Nephron progenitor cell (in vitro differentiated cells): ENCODE results near the gene GATA6.
"Not testable (repeated sequence)": the region's sequence is repeated elsewhere in the genome, so short reads cannot be mapped to it uniquely, and the experiment has no call there.

Experiments
- DNase-seq: peaks from one replicate; pipeline ENCODE4 v3.0.0; 2021
- H3K27ac Mint-ChIP-seq: 2 replicates; pipeline ENCODE4 v1.8.0; 2021; ENCODE audit warnings: mild to moderate bottlenecking, moderate library complexity, mixed read lengths
- H3K27me3 Mint-ChIP-seq: 2 replicates; pipeline ENCODE4 v1.8.0; 2021; ENCODE audit warnings: mild to moderate bottlenecking, low read depth, mixed read lengths; ENCODE audit not compliant: poor library complexity
- H3K36me3 Mint-ChIP-seq: 2 replicates; pipeline ENCODE4 v1.8.0; 2021; ENCODE audit warnings: low read depth, mixed read lengths
- H3K4me1 Mint-ChIP-seq: 2 replicates; pipeline ENCODE4 v1.8.0; 2021; ENCODE audit warnings: mixed read lengths
- H3K4me3 Mint-ChIP-seq: 2 replicates; pipeline ENCODE4 v1.8.0; 2021; ENCODE audit warnings: mild to moderate bottlenecking, moderate library complexity, mixed read lengths
- H3K9me3 Mint-ChIP-seq: 2 replicates; pipeline ENCODE4 v1.8.0; 2021; ENCODE audit warnings: mild to moderate bottlenecking, moderate library complexity, mixed read lengths
- TF ChIP-seq, protein P1 (sequence below): fragments of 200-600 bp; sonication (generic); IDR thresholded peaks from 2 replicates; pipeline ENCODE4 v1.5.0; 2021; ENCODE audit warnings: antibody characterized with exemption

GATA6 gene

GRCh38 chr18:22218835-22219234 is 49.4 kb downstream of the GATA6 start:
- no peaks in the 10 kb centered on the region for H3K9me3 Mint-ChIP-seq
- no peak for DNase-seq
- H3K4me3 Mint-ChIP-seq: no peak overlapping the region
- no peaks in the 10 kb centered on the region for H3K36me3 Mint-ChIP-seq
- H3K27me3 Mint-ChIP-seq: peaks cover 27% of the 10 kb centered on the region
- TF ChIP-seq, protein P1, sequence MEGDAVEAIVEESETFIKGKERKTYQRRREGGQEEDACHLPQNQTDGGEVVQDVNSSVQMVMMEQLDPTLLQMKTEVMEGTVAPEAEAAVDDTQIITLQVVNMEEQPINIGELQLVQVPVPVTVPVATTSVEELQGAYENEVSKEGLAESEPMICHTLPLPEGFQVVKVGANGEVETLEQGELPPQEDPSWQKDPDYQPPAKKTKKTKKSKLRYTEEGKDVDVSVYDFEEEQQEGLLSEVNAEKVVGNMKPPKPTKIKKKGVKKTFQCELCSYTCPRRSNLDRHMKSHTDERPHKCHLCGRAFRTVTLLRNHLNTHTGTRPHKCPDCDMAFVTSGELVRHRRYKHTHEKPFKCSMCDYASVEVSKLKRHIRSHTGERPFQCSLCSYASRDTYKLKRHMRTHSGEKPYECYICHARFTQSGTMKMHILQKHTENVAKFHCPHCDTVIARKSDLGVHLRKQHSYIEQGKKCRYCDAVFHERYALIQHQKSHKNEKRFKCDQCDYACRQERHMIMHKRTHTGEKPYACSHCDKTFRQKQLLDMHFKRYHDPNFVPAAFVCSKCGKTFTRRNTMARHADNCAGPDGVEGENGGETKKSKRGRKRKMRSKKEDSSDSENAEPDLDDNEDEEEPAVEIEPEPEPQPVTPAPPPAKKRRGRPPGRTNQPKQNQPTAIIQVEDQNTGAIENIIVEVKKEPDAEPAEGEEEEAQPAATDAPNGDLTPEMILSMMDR: no peak
- H3K4me1 Mint-ChIP-seq: peaks cover 33% of the 10 kb centered on the region
- no peak overlapping the region for H3K27ac Mint-ChIP-seq

- no peak overlapping the region for H3K27ac Mint-ChIP-seq
- H3K9me3 Mint-ChIP-seq: no peaks in the 10 kb centered on the region
- no peaks in the 10 kb centered on the region for H3K36me3 Mint-ChIP-seq
- H3K4me1 Mint-ChIP-seq: peaks cover 29% of the 10 kb centered on the region
- H3K27me3 Mint-ChIP-seq: peaks cover 33% of the 10 kb centered on the region
- TF ChIP-seq, protein P1: no peak
- no peak for DNase-seq
- H3K4me3 Mint-ChIP-seq: no peak overlapping the region
Observed at GRCh38 chr18:22219568-22220355, 50.4 kb downstream of the GATA6 start.

- not testable (repeated sequence) for H3K27ac Mint-ChIP-seq, H3K9me3 Mint-ChIP-seq, DNase-seq, H3K36me3 Mint-ChIP-seq, H3K4me3 Mint-ChIP-seq
- peaks cover 25% of the 10 kb centered on the region for H3K4me1 Mint-ChIP-seq
- peaks cover 33% of the 10 kb centered on the region for H3K27me3 Mint-ChIP-seq
Observed at GRCh38 chr18:22220585-22220984, 51.2 kb downstream of the GATA6 start.

GRCh38 chr18:22221350-22221749 is 52.0 kb downstream of the GATA6 start:
- no peak for DNase-seq
- TF ChIP-seq, protein P1: no peak
- Mint-ChIP-seq H3K4me1 (peaks cover 18% of the 10 kb centered on the region), H3K36me3 (no peaks in the 10 kb centered on the region), H3K9me3 (no peaks in the 10 kb centered on the region), H3K27ac (no peak overlapping the region), H3K4me3 (no peak overlapping the region), H3K27me3 (peaks cover 33% of the 10 kb centered on the region)

DNA sequence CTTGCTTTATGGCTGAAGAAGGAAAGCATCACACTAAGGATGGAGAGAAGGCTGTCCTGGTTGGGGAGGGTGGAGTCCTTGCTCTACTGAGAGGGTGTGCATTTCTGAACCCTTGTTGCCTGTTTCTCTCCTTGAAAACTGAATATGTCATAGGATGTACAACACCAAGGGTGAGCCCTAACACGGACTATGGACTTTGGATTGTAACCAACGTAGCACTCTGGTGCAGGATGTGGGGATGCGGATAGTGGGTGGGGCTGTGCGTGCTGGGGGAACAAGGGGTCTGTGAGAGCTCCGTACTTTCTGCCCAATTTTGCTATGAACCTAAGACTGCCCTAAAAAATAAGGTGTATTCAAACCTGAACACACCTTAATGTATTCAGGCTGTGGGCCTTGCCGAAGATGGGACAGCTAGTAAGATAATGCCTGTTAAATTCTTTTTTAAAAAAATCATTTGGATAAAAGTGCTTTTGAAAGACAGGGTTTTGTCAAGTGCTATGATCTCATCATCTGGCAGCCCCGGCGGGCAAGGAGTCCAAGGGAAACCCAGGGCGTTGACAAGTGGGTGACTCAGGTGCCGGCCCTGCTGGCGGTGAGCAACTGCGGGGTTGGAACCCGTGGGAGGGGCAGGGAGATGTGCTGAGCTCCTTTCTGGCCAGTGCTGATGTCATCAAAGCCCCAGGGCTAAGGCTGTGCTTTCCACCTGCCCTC is 54.0 kb downstream of the GATA6 start:
- H3K27ac Mint-ChIP-seq: no peak overlapping the region
- H3K27me3 Mint-ChIP-seq: peaks cover 36% of the 10 kb centered on the region
- H3K36me3 Mint-ChIP-seq: no peaks in the 10 kb centered on the region
- no peak overlapping the region for H3K4me3 Mint-ChIP-seq
- no peaks in the 10 kb centered on the region for H3K9me3 Mint-ChIP-seq
- peaks cover 5% of the 10 kb centered on the region for H3K4me1 Mint-ChIP-seq
- DNase-seq: no peak
- TF ChIP-seq, protein P1: no peak

DNA sequence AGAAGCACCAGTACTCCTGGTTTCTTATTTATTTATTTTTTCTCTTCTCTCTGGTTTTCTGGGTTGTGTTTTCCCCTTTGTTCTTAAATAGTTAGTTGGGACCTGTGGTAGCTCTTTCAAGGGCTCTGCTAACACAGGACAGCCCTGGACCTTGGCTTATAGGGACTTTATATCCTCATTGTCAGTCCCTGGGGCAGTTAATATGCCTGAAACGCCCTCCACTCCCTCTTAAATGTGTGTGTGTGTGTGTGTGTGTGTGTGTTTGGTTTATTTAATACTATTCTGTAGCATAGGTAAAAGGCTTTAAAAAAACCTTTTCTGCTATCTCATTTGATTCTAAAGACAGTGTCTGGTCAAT is 54.6 kb downstream of the GATA6 start:
- Mint-ChIP-seq H3K9me3 (no peaks in the 10 kb centered on the region), H3K27ac (no peak overlapping the region), H3K27me3 (peaks cover 34% of the 10 kb centered on the region), H3K4me1 (peaks cover 5% of the 10 kb centered on the region), H3K4me3 (no peak overlapping the region), H3K36me3 (no peaks in the 10 kb centered on the region)
- TF ChIP-seq, protein P1: no peak
- DNase-seq: no peak
